ENCODE data around the gene CDH24. TPM values are rescaled to one million over a fixed set of nuclear protein-coding genes. Genes with fewer than 3 reads are reported as not detected.

The CDH24 gene
- total RNA-seq, 2 donors from 2014 or later, result 1.1 to 6.2 TPM

GRCh38 chr14:23077962-23078361 lies 20.6 kb upstream of the CDH24 start:
- DNase-seq (ENCODE audit: low spot score) (no peak), ATAC-seq (ENCODE audit: insufficient number of reproducible peaks, low FRiP score, low read depth) (no peak)
- no peak for TF ChIP-seq CTCF (IDR thresholded peaks at IDR 0.05)
- peak overlapping the region in 1 of 2 donors; percentile 46 for H3K27ac ChIP-seq
- peaks cover 7 to 21% of the 10 kb centered on the region in 2 donors for H3K4me1 ChIP-seq (ENCODE audit: control insufficient read depth in 1 of 2, low read depth in 2 of 2)
- no peak overlapping the region for H3K4me3 ChIP-seq
- H3K36me3 ChIP-seq, result peaks cover 66% of the 10 kb centered on the region
- no peaks in the 10 kb centered on the region for H3K27me3 ChIP-seq (replicated peaks; ENCODE audit: insufficient read depth)
- no peaks in the 10 kb centered on the region for H3K9me3 ChIP-seq

GRCh38 chr14:23076785-23077408 lies 19.6 kb upstream of the CDH24 start:
- no peaks in the 10 kb centered on the region for H3K9me3 ChIP-seq
- no peak overlapping the region for H3K4me3 ChIP-seq
- TF ChIP-seq CTCF (IDR thresholded peaks at IDR 0.05), result peak; percentile 56
- DNase-seq (ENCODE audit: low spot score) (no peak), ATAC-seq (ENCODE audit: insufficient number of reproducible peaks, low FRiP score, low read depth) (no peak)
- peaks cover 11 to 28% of the 10 kb centered on the region in 2 donors for H3K4me1 ChIP-seq (ENCODE audit: control insufficient read depth in 1 of 2, low read depth in 2 of 2)
- H3K36me3 ChIP-seq, result peaks cover 71% of the 10 kb centered on the region
- H3K27ac ChIP-seq, result peak overlapping the region in 1 of 2 donors; percentile 13
- H3K27me3 ChIP-seq (replicated peaks; ENCODE audit: insufficient read depth), result no peaks in the 10 kb centered on the region

- no peaks in the 10 kb centered on the region for H3K9me3 ChIP-seq
- no peak for DNase-seq (ENCODE audit: low spot score)
- H3K27ac ChIP-seq, result no peak overlapping the region
- TF ChIP-seq CTCF (IDR thresholded peaks at IDR 0.05), result no peak
- peaks cover 51% of the 10 kb centered on the region for H3K36me3 ChIP-seq
- H3K4me3 ChIP-seq, result no peak overlapping the region
- no peak for ATAC-seq (ENCODE audit: insufficient number of reproducible peaks, low FRiP score, low read depth)
- H3K27me3 ChIP-seq (replicated peaks; ENCODE audit: insufficient read depth), result no peaks in the 10 kb centered on the region
- H3K4me1 ChIP-seq (ENCODE audit: control insufficient read depth in 1 of 2, low read depth in 2 of 2), result peaks cover 20 to 42% of the 10 kb centered on the region in 2 donors
Measured at GRCh38 chr14:23074906-23075305, 17.6 kb upstream of the CDH24 start.

- H3K4me1 ChIP-seq (ENCODE audit: control insufficient read depth in 1 of 2, low read depth in 2 of 2), result peaks cover 16 to 31% of the 10 kb centered on the region in 2 donors
- no peak for TF ChIP-seq CTCF (IDR thresholded peaks at IDR 0.05)
- ATAC-seq (ENCODE audit: insufficient number of reproducible peaks, low FRiP score, low read depth), result no peak
- peak overlapping the region; percentile 90 for H3K4me3 ChIP-seq
- peaks cover 47% of the 10 kb centered on the region for H3K36me3 ChIP-seq
- peak overlapping the region; percentile 4 to 78 for H3K27ac ChIP-seq
- H3K9me3 ChIP-seq, result no peaks in the 10 kb centered on the region
- DNase-seq (ENCODE audit: low spot score), result no peak
- no peaks in the 10 kb centered on the region for H3K27me3 ChIP-seq (replicated peaks; ENCODE audit: insufficient read depth)
Measured at GRCh38 chr14:23071921-23072539, 14.7 kb upstream of the CDH24 start.

- Histone ChIP-seq H3K4me1 (ENCODE audit: control insufficient read depth in 1 of 2, low read depth in 2 of 2) (peaks cover 16 to 30% of the 10 kb centered on the region in 2 donors), H3K27me3 (replicated peaks; ENCODE audit: insufficient read depth) (no peaks in the 10 kb centered on the region), H3K27ac (peak overlapping the region; percentile 4 to 78), H3K9me3 (no peaks in the 10 kb centered on the region), H3K4me3 (peak overlapping the region; percentile 90), H3K36me3 (peaks cover 47% of the 10 kb centered on the region)
- no peak for TF ChIP-seq CTCF (IDR thresholded peaks at IDR 0.05)
- ATAC-seq (ENCODE audit: insufficient number of reproducible peaks, low FRiP score, low read depth), result peak; percentile 36
- peak; percentile 56 for DNase-seq (ENCODE audit: low spot score)
Measured at GRCh38 chr14:23071244-23071920, 14.1 kb upstream of the CDH24 start.

Data from thoracic aorta (tissue), 2 donors.